Activated T-helper 1 cell treated with Interleukin-2 at 50 U/mL for 16 hours (primary cell): Measurements from ENCODE around the gene BTC.
"Not testable (repeated sequence)": the region's sequence is repeated elsewhere in the genome, so short reads cannot be mapped to it uniquely, and the experiment has no call there.

Experiments used
- DNase-seq: peaks from one replicate; pipeline ENCODE4 v3.0.0-alpha.2; 2020; ENCODE audit warnings: low read depth

Gene BTC

GRCh38 chr4:74794382-74795010 lies at the start of gene BTC:
TSS of gene BTC (minus strand) at chr4:74794523. CDS start at chr4:74794325, 198 bp downstream.
- DNase-seq: no peak

- DNase-seq: no peak
Measured at GRCh38 chr4:74840936-74841509, 46.7 kb upstream of the BTC start.

GRCh38 chr4:74838746-74839370 lies 44.5 kb upstream of the BTC start:
- no peak for DNase-seq

GRCh38 chr4:74830928-74831327 lies 36.6 kb upstream of the BTC start:
- DNase-seq: no peak

GRCh38 chr4:74823194-74823593 lies 28.9 kb upstream of the BTC start:
- DNase-seq: no peak

- DNase-seq: no peak
Measured at GRCh38 chr4:74822603-74823002, 28.3 kb upstream of the BTC start.

- DNase-seq: no peak
Measured at GRCh38 chr4:74821541-74821940, 27.2 kb upstream of the BTC start.

- no peak for DNase-seq
Measured at GRCh38 chr4:74814052-74814451, 19.7 kb upstream of the BTC start.

- DNase-seq: not testable (repeated sequence)
Measured at GRCh38 chr4:74812056-74812455, 17.7 kb upstream of the BTC start.

GRCh38 chr4:74805601-74806000 lies 11.3 kb upstream of the BTC start:
- no peak for DNase-seq

- DNase-seq: no peak
Measured at GRCh38 chr4:74800310-74800709, 6.0 kb upstream of the BTC start.

GRCh38 chr4:74796631-74797030 lies 2.3 kb upstream of the BTC start:
- no peak for DNase-seq

- no peak for DNase-seq
Measured at GRCh38 chr4:74793757-74794381, 454 bp downstream of the BTC start.

- no peak for DNase-seq
Measured at GRCh38 chr4:74790652-74791051, 3.7 kb downstream of the BTC start.

GRCh38 chr4:74789518-74789917 lies 4.8 kb downstream of the BTC start:
- no peak for DNase-seq

- DNase-seq: no peak
Measured at GRCh38 chr4:74777531-74777930, 16.8 kb downstream of the BTC start.

GRCh38 chr4:74772783-74773182 lies 21.5 kb downstream of the BTC start:
- no peak for DNase-seq

- no peak for DNase-seq
Measured at GRCh38 chr4:74772106-74772505, 22.2 kb downstream of the BTC start.

- DNase-seq: no peak
Measured at GRCh38 chr4:74770226-74770910, 24.0 kb downstream of the BTC start.

- DNase-seq: no peak
Measured at GRCh38 chr4:74768857-74769525, 25.3 kb downstream of the BTC start.

GRCh38 chr4:74764119-74764518 lies 30.2 kb downstream of the BTC start:
- no peak for DNase-seq

GRCh38 chr4:74758551-74759145 lies 35.7 kb downstream of the BTC start:
- no peak for DNase-seq
